Activated B cell treated with CpG ODN at 0.5 μM for 24 hours (primary cell): ENCODE measurements around the gene RAB43. TPM values are rescaled to one million over a fixed set of nuclear protein-coding genes. Genes with fewer than 3 reads are reported as not detected.
A peak's percentile ranks its signal among the peaks of the same experiment; 100 is the strongest.

Experiments
- ATAC-seq: fragments of 200-7000 bp; cut with Tn5 transposase; one replicate; pipeline ENCODE4 v1.10.0; 2021; ENCODE audit warnings: low read depth, mild to moderate bottlenecking, moderate library complexity
- CTCF ChIA-PET: fragments of 350-600 bp; sonication (Branson Sonifier 250); formaldehyde crosslinking; loops from one replicate; lab custom pipeline; 2021; ENCODE audit warnings: antibody characterized with exemption; lab: Charles Lee
- POLR2A ChIA-PET: fragments of 350-600 bp; sonication (Branson Sonifier 250); formaldehyde crosslinking; loops from one replicate; lab custom pipeline; 2021; ENCODE audit warnings: antibody characterized with exemption; lab: Charles Lee
- DNase-seq: peaks from one replicate; pipeline ENCODE4 v3.0.0; 2022
- H3K27ac Mint-ChIP-seq: one replicate; pipeline ENCODE4 v1.8.0; 2020; ENCODE audit warnings: mixed read lengths
- H3K27me3 Mint-ChIP-seq: one replicate; pipeline ENCODE4 v1.8.0; 2021; ENCODE audit warnings: mixed read lengths
- H3K36me3 Mint-ChIP-seq: one replicate; pipeline ENCODE4 v1.8.0; 2021; ENCODE audit warnings: low read depth, mixed read lengths
- H3K4me1 Mint-ChIP-seq: one replicate; pipeline ENCODE4 v1.8.0; 2021; ENCODE audit warnings: mixed read lengths
- H3K4me3 Mint-ChIP-seq: one replicate; pipeline ENCODE4 v1.8.0; 2020; ENCODE audit warnings: mild to moderate bottlenecking, mixed read lengths
- H3K9me3 Mint-ChIP-seq: one replicate; pipeline ENCODE4 v1.8.0; 2020; ENCODE audit warnings: mixed read lengths
- CTCF ChIP-seq: fragments of 200-600 bp; IDR thresholded peaks from one replicate; pipeline ENCODE4 v1.8.0; 2022; ENCODE audit warnings: antibody characterized with exemption, mild to moderate bottlenecking
- intact Hi-C: fragments of 100-400 bp; cut with micrococcal nuclease; formaldehyde crosslinking; loops from one replicate; pipeline ENCODE4 v1.15.1; 2024
- total RNA-seq: library from RNA; stranded (reverse); gene quantifications from 2 replicates; pipeline ENCODE4 v1.2.3, GENCODE V29; 2022

RAB43 gene
- total RNA-seq, 1 donor from 2014 or later: 12.8 TPM

GRCh38 chr3:129046732-129047552 lies 74.7 kb downstream of the RAB43 start:
- no peak overlapping the region for H3K27ac Mint-ChIP-seq
- ChIA-PET POLR2A (no interaction called here), CTCF (no interaction called here)
- peaks cover 3% of the 10 kb centered on the region for H3K36me3 Mint-ChIP-seq
- intact Hi-C loops: no loop called here
- H3K4me3 Mint-ChIP-seq: no peak overlapping the region
- ATAC-seq: no peak
- H3K4me1 Mint-ChIP-seq: peaks cover 2% of the 10 kb centered on the region
- peaks cover 39% of the 10 kb centered on the region for H3K27me3 Mint-ChIP-seq
- peaks cover 17% of the 10 kb centered on the region for H3K9me3 Mint-ChIP-seq
- TF ChIP-seq CTCF: no peak
- DNase-seq: no peak

DNA sequence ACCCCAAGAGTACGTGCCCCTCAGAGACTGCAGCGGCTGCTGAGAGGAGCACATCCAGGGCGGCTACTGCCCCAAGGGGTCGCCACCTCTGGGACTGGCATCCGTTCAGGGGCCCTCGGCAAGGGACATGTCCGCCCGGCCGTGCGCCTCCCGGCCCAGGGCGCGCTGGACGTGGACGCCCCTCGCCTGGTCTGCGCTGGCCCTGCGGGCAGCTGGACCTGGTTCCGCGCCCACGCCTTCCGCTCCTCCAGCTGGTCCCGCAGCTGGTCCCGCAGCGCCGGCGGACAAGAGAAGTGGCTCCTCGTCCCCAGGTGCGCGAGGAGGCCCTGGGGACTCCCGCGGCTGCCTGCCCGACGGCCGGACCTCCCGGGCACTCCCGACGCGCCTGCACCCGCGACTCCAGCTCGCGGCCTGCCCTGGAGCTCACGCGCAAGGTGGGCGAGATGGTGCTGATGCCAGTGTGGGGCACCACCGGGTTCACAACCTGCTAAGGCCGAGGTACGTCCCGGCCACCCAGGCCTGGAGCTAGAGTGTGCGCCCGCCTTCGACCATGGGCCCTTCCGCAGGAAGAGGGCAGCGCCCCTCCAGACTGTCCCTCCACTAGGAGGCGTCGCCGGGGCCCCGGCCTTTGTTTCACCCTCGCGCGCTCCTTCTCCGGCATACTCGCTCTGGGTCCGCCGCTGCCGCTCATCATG lies 75.4 kb downstream of the RAB43 start:
- Mint-ChIP-seq H3K36me3 (peaks cover 3% of the 10 kb centered on the region), H3K27me3 (peaks cover 45% of the 10 kb centered on the region), H3K27ac (no peak overlapping the region), H3K4me1 (peaks cover 2% of the 10 kb centered on the region), H3K4me3 (no peak overlapping the region), H3K9me3 (peaks cover 17% of the 10 kb centered on the region)
- ChIA-PET CTCF (no interaction called here), POLR2A (no interaction called here)
- ATAC-seq: no peak
- TF ChIP-seq CTCF: no peak
- no peak for DNase-seq
- intact Hi-C loops: no loop called here

- CTCF ChIA-PET: no interaction called here
Observed at GRCh38 chr3:129045675-129046036, 75.9 kb downstream of the RAB43 start.

GRCh38 chr3:129040579-129041300 lies 80.9 kb downstream of the RAB43 start:
- Mint-ChIP-seq H3K27ac (no peak overlapping the region), H3K27me3 (peaks cover 51% of the 10 kb centered on the region), H3K4me1 (peaks cover 2% of the 10 kb centered on the region), H3K4me3 (no peak overlapping the region), H3K36me3 (no peaks in the 10 kb centered on the region), H3K9me3 (peaks cover 11% of the 10 kb centered on the region)
- POLR2A ChIA-PET: no interaction called here
- ATAC-seq (no peak), DNase-seq (no peak)
- intact Hi-C loops: no loop called here
- CTCF ChIA-PET: no interaction called here
- no peak for TF ChIP-seq CTCF

More at GRCh38 chr3:129045675-129046036, 75.9 kb downstream of the RAB43 start:
- no peak for TF ChIP-seq CTCF
- H3K36me3 Mint-ChIP-seq: peaks cover 3% of the 10 kb centered on the region
- POLR2A ChIA-PET: no interaction called here
- peaks cover 46% of the 10 kb centered on the region for H3K27me3 Mint-ChIP-seq
- H3K9me3 Mint-ChIP-seq: peaks cover 17% of the 10 kb centered on the region
- H3K27ac Mint-ChIP-seq: no peak overlapping the region
- DNase-seq (no peak), ATAC-seq (peak; percentile 58)
- peaks cover 2% of the 10 kb centered on the region for H3K4me1 Mint-ChIP-seq
- H3K4me3 Mint-ChIP-seq: no peak overlapping the region
- intact Hi-C loops: no loop called here

- no peak overlapping the region for H3K4me3 Mint-ChIP-seq
Observed at GRCh38 chr3:129040039-129040336, 81.6 kb downstream of the RAB43 start.

More at GRCh38 chr3:129040039-129040336, 81.6 kb downstream of the RAB43 start:
- Mint-ChIP-seq H3K9me3 (peaks cover 10% of the 10 kb centered on the region), H3K27ac (no peak overlapping the region), H3K36me3 (no peaks in the 10 kb centered on the region), H3K4me1 (no peaks in the 10 kb centered on the region), H3K27me3 (peaks cover 49% of the 10 kb centered on the region)
- intact Hi-C loops: no loop called here
- ChIA-PET CTCF (no interaction called here), POLR2A (no interaction called here)
- TF ChIP-seq CTCF: no peak
- no peak for ATAC-seq
- no peak for DNase-seq
